ENCODE data around the gene NUB1. TPM values are rescaled to one million over a fixed set of nuclear protein-coding genes. Genes with fewer than 3 reads are reported as not detected.
A peak's percentile ranks its signal among the peaks of the same experiment; 100 is the strongest.

NUB1 gene
- total RNA-seq, 2 donors from 2014 or later = 79.0 to 84.1 TPM

GRCh38 chr7:151415375-151416105 is 73.9 kb downstream of the NUB1 start:
- Mint-ChIP-seq H3K27ac (no peak overlapping the region), H3K9me3 (peaks cover 2 to 6% of the 10 kb centered on the region in 2 donors), H3K27me3 (ENCODE audit: low read depth) (peaks cover 29% of the 10 kb centered on the region), H3K36me3 (ENCODE audit: insufficient read depth in 2 of 2) (peaks cover 6 to 8% of the 10 kb centered on the region in 2 donors), H3K4me1 (ENCODE audit: low read depth) (peaks cover 43% of the 10 kb centered on the region), H3K4me3 (no peak overlapping the region)
- ATAC-seq (replicated peaks in 1 of 2) = no peak
- DNase-seq = no peak

- Mint-ChIP-seq H3K4me1 (ENCODE audit: low read depth) (peaks cover 36% of the 10 kb centered on the region), H3K9me3 (peaks cover 2 to 6% of the 10 kb centered on the region in 2 donors), H3K27ac (no peak overlapping the region), H3K27me3 (ENCODE audit: low read depth) (peaks cover 21% of the 10 kb centered on the region), H3K36me3 (ENCODE audit: insufficient read depth in 2 of 2) (peaks cover 6 to 9% of the 10 kb centered on the region in 2 donors), H3K4me3 (no peak overlapping the region)
- DNase-seq = no peak
- ATAC-seq (replicated peaks in 1 of 2) = no peak
Measured at GRCh38 chr7:151416112-151416940, 74.7 kb downstream of the NUB1 start.

DNA sequence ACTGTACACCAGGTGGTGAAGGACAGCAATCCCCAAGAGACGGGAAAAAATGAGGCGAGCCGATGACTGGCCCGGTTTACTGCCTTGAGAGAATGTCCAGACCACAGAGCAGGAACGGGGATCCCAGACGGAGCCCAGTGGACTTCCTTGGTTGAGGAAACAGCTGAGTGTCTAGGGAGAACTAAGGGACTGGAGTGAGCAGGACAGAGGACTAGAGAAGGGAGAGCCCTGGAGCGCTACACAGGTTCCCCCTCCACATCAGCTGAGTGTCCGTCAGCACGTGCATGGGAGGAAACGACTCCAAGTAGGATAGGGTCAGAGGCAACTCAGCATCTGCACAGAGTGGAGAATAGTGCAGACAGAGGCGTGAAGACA is 75.3 kb downstream of the NUB1 start:
- ATAC-seq (replicated peaks in 1 of 2) (no peak), DNase-seq (no peak)
- H3K27me3 Mint-ChIP-seq (ENCODE audit: low read depth) = peaks cover 15% of the 10 kb centered on the region

DNA sequence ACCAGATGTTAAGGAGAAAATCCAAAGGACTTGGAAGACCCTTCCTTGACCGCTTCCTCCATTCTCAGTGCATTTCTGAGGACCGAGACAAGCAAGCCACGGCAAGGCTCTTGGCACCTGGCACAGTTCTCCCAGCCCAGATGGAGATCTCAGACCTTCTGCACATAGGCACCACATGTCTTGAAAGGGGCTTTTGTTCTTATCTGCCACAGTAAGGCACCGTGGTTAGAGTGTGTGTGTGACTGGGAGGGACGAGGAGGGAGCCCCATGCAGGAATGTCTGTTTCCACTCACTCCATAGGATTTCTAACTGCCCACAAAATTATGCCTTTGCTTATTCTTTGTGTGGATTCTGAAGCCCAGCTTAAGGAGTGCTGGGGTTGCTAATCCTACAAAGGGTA is 78.5 kb downstream of the NUB1 start:
- Mint-ChIP-seq H3K9me3 (peaks cover 7 to 9% of the 10 kb centered on the region in 2 donors), H3K4me3 (no peak overlapping the region), H3K4me1 (ENCODE audit: low read depth) (peaks cover 5% of the 10 kb centered on the region), H3K36me3 (ENCODE audit: insufficient read depth in 2 of 2) (peaks cover 7 to 15% of the 10 kb centered on the region in 2 donors), H3K27ac (no peak overlapping the region), H3K27me3 (ENCODE audit: low read depth) (no peaks in the 10 kb centered on the region)
- DNase-seq (no peak), ATAC-seq (replicated peaks in 1 of 2) (no peak)

More for the DNA sequence above, 75.3 kb downstream of the NUB1 start:
- H3K36me3 Mint-ChIP-seq (ENCODE audit: insufficient read depth in 2 of 2) = peaks cover 6 to 14% of the 10 kb centered on the region in 2 donors
- peaks cover 33% of the 10 kb centered on the region for H3K4me1 Mint-ChIP-seq (ENCODE audit: low read depth)
- H3K4me3 Mint-ChIP-seq = no peak overlapping the region
- no peak overlapping the region for H3K27ac Mint-ChIP-seq
- peaks cover 5 to 6% of the 10 kb centered on the region in 2 donors for H3K9me3 Mint-ChIP-seq

DNA sequence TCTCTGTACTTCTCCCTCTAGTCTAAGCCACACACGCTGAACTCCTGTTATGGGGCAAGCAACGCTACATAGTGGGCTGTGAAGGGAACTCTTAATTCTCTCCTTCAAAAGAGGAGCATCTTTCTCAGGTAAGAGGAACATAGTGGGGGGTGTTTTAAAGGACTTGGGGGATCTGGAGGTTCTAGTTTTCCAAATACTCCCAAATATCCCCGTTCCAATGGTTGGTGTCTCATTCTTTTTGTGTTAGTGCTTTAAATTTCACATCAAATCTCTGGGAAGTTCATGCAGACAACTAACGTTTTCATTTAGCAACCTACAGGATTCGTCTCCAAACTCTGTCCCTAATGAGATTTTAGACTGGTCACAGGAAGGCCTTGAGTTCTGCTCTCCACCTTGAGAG is 80.6 kb downstream of the NUB1 start:
- no peak for DNase-seq
- Mint-ChIP-seq H3K27ac (no peak overlapping the region), H3K36me3 (ENCODE audit: insufficient read depth in 2 of 2) (peaks cover 5 to 15% of the 10 kb centered on the region in 2 donors), H3K4me1 (ENCODE audit: low read depth) (no peaks in the 10 kb centered on the region), H3K27me3 (ENCODE audit: low read depth) (no peaks in the 10 kb centered on the region), H3K9me3 (peaks cover 7 to 9% of the 10 kb centered on the region in 2 donors), H3K4me3 (no peak overlapping the region)
- ATAC-seq (replicated peaks in 1 of 2) = no peak

DNA sequence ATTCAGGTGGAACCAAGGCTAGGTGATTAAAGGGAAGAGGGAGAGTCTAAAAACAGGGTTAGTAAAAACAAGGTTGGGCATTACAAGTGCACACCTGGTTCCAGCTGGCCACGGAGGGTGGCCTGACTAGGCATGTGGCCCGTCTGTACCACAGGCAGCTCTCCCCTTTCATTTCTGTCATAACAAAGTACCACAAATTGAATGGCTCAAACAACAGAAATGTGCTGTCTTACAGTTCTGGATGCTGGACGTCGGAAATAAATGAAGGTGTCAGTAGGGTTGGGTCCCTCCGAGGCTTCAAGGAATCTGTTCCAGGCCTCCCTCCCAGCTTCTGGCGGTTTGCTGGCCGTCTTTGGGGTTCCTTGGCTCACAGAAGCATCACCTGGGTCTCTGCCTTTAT is 81.6 kb downstream of the NUB1 start:
- DNase-seq (no peak), ATAC-seq (replicated peaks in 1 of 2) (no peak)
- H3K9me3 Mint-ChIP-seq = peaks cover 5 to 6% of the 10 kb centered on the region in 2 donors
- peaks cover 7% of the 10 kb centered on the region for H3K4me1 Mint-ChIP-seq (ENCODE audit: low read depth)
- no peak overlapping the region for H3K4me3 Mint-ChIP-seq
- no peaks in the 10 kb centered on the region for H3K27me3 Mint-ChIP-seq (ENCODE audit: low read depth)
- no peak overlapping the region for H3K27ac Mint-ChIP-seq
- H3K36me3 Mint-ChIP-seq (ENCODE audit: insufficient read depth in 2 of 2) = peaks cover 3 to 12% of the 10 kb centered on the region in 2 donors

DNA sequence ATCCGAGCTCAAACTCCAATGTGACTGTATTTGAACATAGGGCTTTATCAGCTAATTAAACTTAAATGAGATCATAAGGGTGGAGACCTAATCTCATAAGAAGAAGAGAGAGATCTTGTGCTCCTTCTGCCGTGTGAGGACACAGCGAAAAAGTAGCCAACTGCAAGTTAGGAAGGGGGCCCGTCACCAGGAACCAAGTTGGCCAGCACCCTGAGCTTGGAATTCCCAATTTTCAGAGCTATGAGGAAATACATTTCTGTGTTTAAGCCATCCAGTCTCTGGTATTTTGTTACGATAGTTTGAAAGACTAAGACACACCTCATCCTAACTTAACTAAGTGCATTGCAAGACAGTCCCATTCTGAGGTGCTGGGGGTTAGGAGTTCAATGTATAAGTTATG is 82.3 kb downstream of the NUB1 start:
- DNase-seq (no peak), ATAC-seq (replicated peaks in 1 of 2) (no peak)
- no peaks in the 10 kb centered on the region for H3K27me3 Mint-ChIP-seq (ENCODE audit: low read depth)
- H3K4me1 Mint-ChIP-seq (ENCODE audit: low read depth) = peaks cover 14% of the 10 kb centered on the region
- H3K36me3 Mint-ChIP-seq (ENCODE audit: insufficient read depth in 2 of 2) = peaks cover 1 to 10% of the 10 kb centered on the region in 2 donors
- no peak overlapping the region for H3K27ac Mint-ChIP-seq
- H3K9me3 Mint-ChIP-seq = peaks cover 4 to 5% of the 10 kb centered on the region in 2 donors
- H3K4me3 Mint-ChIP-seq = no peak overlapping the region

GRCh38 chr7:151424799-151425198 is 83.2 kb downstream of the NUB1 start:
- ATAC-seq (replicated peaks in 1 of 2) (no peak), DNase-seq (no peak)
- H3K4me3 Mint-ChIP-seq = no peak overlapping the region
- H3K36me3 Mint-ChIP-seq (ENCODE audit: insufficient read depth in 2 of 2) = peaks cover 1 to 10% of the 10 kb centered on the region in 2 donors
- H3K27ac Mint-ChIP-seq = no peak overlapping the region
- H3K9me3 Mint-ChIP-seq = peaks cover 4 to 5% of the 10 kb centered on the region in 2 donors
- no peaks in the 10 kb centered on the region for H3K27me3 Mint-ChIP-seq (ENCODE audit: low read depth)
- peaks cover 23% of the 10 kb centered on the region for H3K4me1 Mint-ChIP-seq (ENCODE audit: low read depth)

GRCh38 chr7:151425670-151426440 is 84.2 kb downstream of the NUB1 start:
- no peak overlapping the region for H3K27ac Mint-ChIP-seq
- H3K4me3 Mint-ChIP-seq = no peak overlapping the region
- no peaks in the 10 kb centered on the region for H3K27me3 Mint-ChIP-seq (ENCODE audit: low read depth)
- peaks cover 1 to 6% of the 10 kb centered on the region in 2 donors for H3K36me3 Mint-ChIP-seq (ENCODE audit: insufficient read depth in 2 of 2)
- no peak for DNase-seq
- H3K4me1 Mint-ChIP-seq (ENCODE audit: low read depth) = peaks cover 31% of the 10 kb centered on the region
- ATAC-seq (replicated peaks in 1 of 2) = no peak
- H3K9me3 Mint-ChIP-seq = peaks cover 2 to 5% of the 10 kb centered on the region in 2 donors

- peaks cover 34% of the 10 kb centered on the region for H3K4me1 Mint-ChIP-seq (ENCODE audit: low read depth)
- H3K4me3 Mint-ChIP-seq = no peak overlapping the region
- H3K27me3 Mint-ChIP-seq (ENCODE audit: low read depth) = no peaks in the 10 kb centered on the region
- peaks cover 1 to 6% of the 10 kb centered on the region in 2 donors for H3K36me3 Mint-ChIP-seq (ENCODE audit: insufficient read depth in 2 of 2)
- DNase-seq (no peak), ATAC-seq (replicated peaks in 1 of 2) (no peak)
- H3K9me3 Mint-ChIP-seq = peaks cover 2 to 5% of the 10 kb centered on the region in 2 donors
- H3K27ac Mint-ChIP-seq = no peak overlapping the region
Measured at GRCh38 chr7:151426441-151426903, 84.9 kb downstream of the NUB1 start.

DNA sequence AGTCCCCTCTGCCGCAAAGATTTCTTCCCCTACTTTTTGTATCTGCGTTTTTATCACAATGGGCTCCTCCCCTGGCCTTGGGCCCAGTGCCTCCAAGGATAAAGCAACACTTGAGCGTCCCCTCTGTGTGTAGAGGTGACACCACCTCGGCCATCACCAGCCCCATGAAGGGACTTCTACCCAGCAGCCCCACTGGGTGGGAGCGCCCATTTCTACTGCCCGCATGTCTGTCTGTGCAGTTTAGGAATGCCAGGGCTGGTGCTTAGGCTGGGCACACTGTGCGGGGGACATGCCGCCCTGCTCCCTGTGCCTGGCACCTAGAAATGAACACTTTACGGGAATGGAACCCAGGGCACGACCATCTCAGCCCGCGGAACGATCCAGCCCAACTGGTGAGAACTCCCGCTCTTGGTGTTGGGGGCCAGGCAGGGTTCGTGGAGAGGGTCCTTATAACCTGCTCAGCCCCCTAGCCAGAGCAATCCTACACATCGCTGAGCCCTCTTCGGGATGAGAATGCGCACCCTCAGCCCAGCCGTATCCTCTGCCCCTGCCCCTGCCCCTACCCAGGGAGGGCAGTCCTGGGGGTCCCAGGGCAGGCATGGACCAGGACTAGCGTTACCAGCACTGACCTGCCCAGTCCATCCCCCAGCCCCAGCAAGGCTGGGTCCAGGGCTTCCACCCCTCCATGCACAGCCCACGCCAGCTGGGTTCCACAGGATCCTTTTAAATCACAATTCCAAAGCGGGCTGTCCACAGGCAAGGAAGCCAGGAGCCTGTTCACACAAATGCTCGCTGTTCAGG is 85.5 kb downstream of the NUB1 start:
- H3K4me1 Mint-ChIP-seq (ENCODE audit: low read depth) = peaks cover 36% of the 10 kb centered on the region
- H3K27me3 Mint-ChIP-seq (ENCODE audit: low read depth) = no peaks in the 10 kb centered on the region
- DNase-seq (no peak), ATAC-seq (replicated peaks in 1 of 2) (no peak)
- H3K27ac Mint-ChIP-seq = no peak overlapping the region
- peaks cover 0 to 1% of the 10 kb centered on the region in 2 donors for H3K36me3 Mint-ChIP-seq (ENCODE audit: insufficient read depth in 2 of 2)
- H3K4me3 Mint-ChIP-seq = no peak overlapping the region
- peaks cover 0 to under 1% of the 10 kb centered on the region in 2 donors for H3K9me3 Mint-ChIP-seq

DNA sequence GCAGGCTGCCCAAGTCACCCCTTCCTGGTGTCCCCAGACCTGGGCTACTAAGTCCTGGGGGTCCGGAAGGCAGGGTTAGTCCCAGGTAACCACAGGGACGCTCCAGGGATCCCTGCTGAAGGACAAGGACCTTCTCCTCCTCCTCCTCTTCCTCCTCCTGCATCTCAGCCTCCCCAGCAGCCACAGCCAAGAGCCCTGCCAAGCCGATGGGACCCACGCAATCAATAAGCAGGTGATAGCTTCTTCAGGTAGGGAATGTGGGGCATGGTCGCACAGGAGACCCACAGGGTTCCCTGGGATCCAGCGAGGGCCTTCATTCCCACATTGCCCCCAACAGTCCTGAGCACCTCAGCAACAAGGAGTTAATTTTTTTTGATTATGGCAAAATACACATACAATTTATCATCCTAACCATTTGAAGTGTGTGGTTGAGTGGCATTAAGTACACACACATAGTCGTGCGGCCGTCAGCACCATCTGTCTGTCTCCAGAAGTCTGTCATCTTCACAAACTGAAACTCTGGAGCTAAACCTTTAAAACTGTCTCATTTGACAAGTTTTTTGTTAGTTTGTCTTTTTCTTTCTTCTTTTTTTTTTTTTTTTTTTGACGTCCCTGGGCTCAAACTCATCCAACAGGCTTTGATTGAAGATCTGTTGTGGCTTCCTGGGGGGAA is 86.2 kb downstream of the NUB1 start:
- H3K27me3 Mint-ChIP-seq (ENCODE audit: low read depth) = no peaks in the 10 kb centered on the region
- no peaks in the 10 kb centered on the region for H3K36me3 Mint-ChIP-seq (ENCODE audit: insufficient read depth in 2 of 2)
- no peak overlapping the region for H3K27ac Mint-ChIP-seq
- peaks cover 42% of the 10 kb centered on the region for H3K4me1 Mint-ChIP-seq (ENCODE audit: low read depth)
- H3K9me3 Mint-ChIP-seq = no peaks in the 10 kb centered on the region
- DNase-seq = no peak
- H3K4me3 Mint-ChIP-seq = peak overlapping the region in 1 of 2 donors; percentile 46
- no peak for ATAC-seq (replicated peaks in 1 of 2)

Measured in activated T-cell treated with anti-CD3 and anti-CD28 coated beads, Interleukin-2, amount 50 U/mL, for 72 hours (primary cell).